ENCODE measurements around the gene PIAS1.
"Not testable (repeated sequence)": the region's sequence is repeated elsewhere in the genome, so short reads cannot be mapped to it uniquely, and the experiment has no call there.

Gene PIAS1

GRCh38 chr15:68034719-68035293 is 19.3 kb upstream of the PIAS1 start:
- DNase-seq, result no peak

- no peak for DNase-seq
These were observed 15.9 kb upstream of the PIAS1 start for GRCh38 chr15:68038246-68038645.

GRCh38 chr15:68040144-68040543 is 14.0 kb upstream of the PIAS1 start:
- DNase-seq, result no peak

- no peak for DNase-seq
These were observed 11.8 kb upstream of the PIAS1 start for GRCh38 chr15:68042156-68042854.

- DNase-seq, result no peak
These were observed 11.3 kb upstream of the PIAS1 start for GRCh38 chr15:68042855-68043222.

GRCh38 chr15:68045289-68046265 is 8.5 kb upstream of the PIAS1 start:
- no peak for DNase-seq

GRCh38 chr15:68047826-68048225 is 6.3 kb upstream of the PIAS1 start:
- DNase-seq, result no peak

- DNase-seq, result no peak
These were observed 3.0 kb upstream of the PIAS1 start for GRCh38 chr15:68051109-68051508.

GRCh38 chr15:68051907-68052306 is 2.2 kb upstream of the PIAS1 start:
- DNase-seq, result no peak

GRCh38 chr15:68052431-68052830 is 1.7 kb upstream of the PIAS1 start:
- no peak for DNase-seq

- DNase-seq, result no peak
These were observed 1.1 kb upstream of the PIAS1 start for GRCh38 chr15:68053001-68053400.

GRCh38 chr15:68054628-68055223 is 611 bp downstream of the PIAS1 start:
- DNase-seq, result peak; percentile 55

- peak; percentile 47 for DNase-seq
These were observed 1.1 kb downstream of the PIAS1 start for GRCh38 chr15:68055224-68055705.

GRCh38 chr15:68056097-68056865 is 2.2 kb downstream of the PIAS1 start:
- DNase-seq, result no peak

- no peak for DNase-seq
These were observed 2.9 kb downstream of the PIAS1 start for GRCh38 chr15:68057034-68057433.

- no peak for DNase-seq
These were observed 3.6 kb downstream of the PIAS1 start for GRCh38 chr15:68057758-68058157.

- not testable (repeated sequence) for DNase-seq
These were observed 4.9 kb downstream of the PIAS1 start for GRCh38 chr15:68058970-68059369.

- no peak for DNase-seq
These were observed 5.5 kb downstream of the PIAS1 start for GRCh38 chr15:68059630-68060029.

- no peak for DNase-seq
These were observed 7.1 kb downstream of the PIAS1 start for GRCh38 chr15:68061171-68061570.

- no peak for DNase-seq
These were observed 7.5 kb downstream of the PIAS1 start for GRCh38 chr15:68061602-68062001.

- no peak for DNase-seq
These were observed 8.1 kb downstream of the PIAS1 start for GRCh38 chr15:68062214-68062613.

- no peak for DNase-seq
These were observed 8.9 kb downstream of the PIAS1 start for GRCh38 chr15:68062946-68063465.
